GM12878 (cell line): ENCODE data around the gene MEGF6. TPM values are rescaled to one million over a fixed set of nuclear protein-coding genes. Genes with fewer than 3 reads are reported as not detected.
A peak's percentile ranks its signal among the peaks of the same experiment; 100 is the strongest.

Experiments used
- ATAC-seq: fragments of 200-7000 bp; cut with Tn5 transposase; 3 replicates; pipeline ENCODE4 v1.9.1; 2020; ENCODE audit warnings: mild to moderate bottlenecking, moderate library complexity
- BruUV-seq: library from RNA; stranded (reverse); fragments of 400-500 nt; replicated peaks from 2 replicates; lab custom pipeline; 2021; lab: Mats Ljungman, UMichigan
- CTCF ChIA-PET: fragments of 300-600 bp; sonication (Branson Sonifier 250); formaldehyde crosslinking; extraction: SDS; loops from one replicate; lab custom pipeline; 2021; ENCODE audit warnings: inconsistent platforms; lab: Yijun Ruan, JAX
- POLR2A ChIA-PET: fragments of 350-600 bp; formaldehyde crosslinking; extraction: SDS; loops from one replicate; lab custom pipeline; 2021; ENCODE audit warnings: inconsistent platforms; lab: Charles Lee
- RAD21 ChIA-PET: fragments of 300-600 bp; sonication (Branson Sonifier 250); formaldehyde crosslinking; loops from one replicate; lab custom pipeline; 2023; ENCODE audit warnings: antibody characterized with exemption; ENCODE audit not compliant: unreplicated experiment; lab: Charles Lee
- SMC1A ChIA-PET: fragments of 300-600 bp; sonication (Branson Sonifier 250); formaldehyde crosslinking; loops from one replicate; lab custom pipeline; 2023; ENCODE audit not compliant: unreplicated experiment, uncharacterized antibody; lab: Charles Lee
- DNase-seq: peaks from one replicate; pipeline ENCODE4 v3.0.0-alpha.2; 2011; ENCODE audit warnings: low read depth, low spot score
- FAIRE-seq: peaks from 3 replicates; lab custom pipeline; 2011; peaks lifted over from hg19 to GRCh38; lab: Jason Lieb, UNC
- H2AFZ ChIP-seq: 2 replicates; pipeline ENCODE4 v1.6.0; 2011; ENCODE audit warnings: low read depth, low read length, control low read depth; ENCODE audit not compliant: control insufficient read depth
- H3K27ac ChIP-seq: 2 replicates; pipeline ENCODE4 v1.5.1; 2011; ENCODE audit warnings: control low read depth; ENCODE audit not compliant: control insufficient read depth, insufficient read depth
- H3K27me3 ChIP-seq, 2 experiments: replicated peaks in 1 of 2; 2 replicates each; pipeline versions ENCODE4 v1.6.0 to v1.6.1; 2011; ENCODE audit warnings: low read length in 1 of 2; ENCODE audit not compliant: control insufficient read depth in 2 of 2, insufficient read depth in 2 of 2
- H3K36me3 ChIP-seq, 2 experiments: 2 replicates each; pipeline ENCODE4 v1.5.1; 2011; ENCODE audit warnings: low read length in 1 of 2; ENCODE audit not compliant: control insufficient read depth in 2 of 2, insufficient read depth in 2 of 2
- H3K4me1 ChIP-seq: 2 replicates; pipeline ENCODE4 v1.6.1; 2011; ENCODE audit warnings: mild to moderate bottlenecking, low read length, moderate library complexity, mixed read lengths; ENCODE audit not compliant: control insufficient read depth, insufficient read depth
- H3K4me2 ChIP-seq: 2 replicates; pipeline ENCODE4 v1.6.0; 2011; ENCODE audit warnings: control low read depth; ENCODE audit not compliant: control insufficient read depth, insufficient read depth
- H3K4me3 ChIP-seq: fragments of 200-600 bp; sonication (generic); 2 replicates; pipeline ENCODE4 v1.5.1; 2016
- H3K79me2 ChIP-seq: 2 replicates; pipeline ENCODE4 v1.6.0; 2011; ENCODE audit warnings: low read length; ENCODE audit not compliant: control insufficient read depth, insufficient read depth
- H3K9ac ChIP-seq: 2 replicates; pipeline ENCODE4 v1.8.0; 2011; ENCODE audit warnings: low read length, control low read depth, mixed read lengths; ENCODE audit not compliant: control insufficient read depth, insufficient read depth
- H3K9me3 ChIP-seq: replicated peaks from 3 replicates; pipeline ENCODE4 v1.5.1; 2011; ENCODE audit warnings: mild to moderate bottlenecking, low read length; ENCODE audit not compliant: control insufficient read depth, insufficient read depth
- H4K20me1 ChIP-seq: 2 replicates; pipeline ENCODE4 v1.6.0; 2011; ENCODE audit not compliant: control insufficient read depth, insufficient read depth
- CBFB ChIP-seq: IDR thresholded peaks from 2 replicates; pipeline ENCODE4 v1.6.1; 2016; ENCODE audit warnings: antibody characterized with exemption, low read depth
- EGR1 ChIP-seq, 2 experiments: IDR thresholded peaks; 1 replicate in 1 of 2; 2 replicates in 1 of 2; pipeline ENCODE4 v1.6.1; 2011 to 2012; ENCODE audit warnings: low read depth in 2 of 2, low read length in 2 of 2, borderline replicate concordance in 1 of 2, mild to moderate bottlenecking in 1 of 2, moderate library complexity in 1 of 2
- NR2F1 ChIP-seq: fragments of 450-650 bp; conservative IDR thresholded peaks from 2 replicates; pipeline ENCODE4 v1.6.1; 2017; ENCODE audit warnings: mild to moderate bottlenecking
- SUZ12 ChIP-seq: fragments of 200-600 bp; sonication (generic); IDR thresholded peaks from one replicate; pipeline ENCODE4 v1.6.1; 2018; ENCODE audit warnings: antibody characterized with exemption, mild to moderate bottlenecking; ENCODE audit not compliant: unreplicated experiment
- YBX1 ChIP-seq: fragments of 450-650 bp; IDR thresholded peaks from 2 replicates; pipeline ENCODE4 v1.6.1; 2016; ENCODE audit warnings: antibody characterized with exemption
- ZNF24 ChIP-seq: fragments of 450-650 bp; IDR thresholded peaks from 2 replicates; pipeline ENCODE4 v1.6.1; 2017; ENCODE audit warnings: antibody characterized with exemption, mild to moderate bottlenecking
- ZNF384 ChIP-seq: IDR thresholded peaks from 2 replicates; pipeline ENCODE4 v1.6.1; 2012; ENCODE audit warnings: low read depth, mild to moderate bottlenecking, low read length, improper control_type of control experiment, borderline replicate concordance
- WGBS: methylation state at CpG from one replicate; pipeline ENCODE4 v1.1.6; 2016; ENCODE audit warnings: low lambda C conversion rate; ENCODE audit not compliant: insufficient replicate concordance, insufficient coverage; ENCODE audit errors: missing lambda C conversion rate; 5-methylcytosine and 5-hydroxymethylcytosine counted together
- in situ Hi-C: fragments of 300-500 bp; cut with MboI; formaldehyde crosslinking; loops from 9 replicates; pipeline ENCODE4 v1.14.3; 2018; ENCODE audit warnings: mixed read lengths
- intact Hi-C: fragments of 100-400 bp; cut with micrococcal nuclease; formaldehyde crosslinking; loops from one replicate; pipeline ENCODE4 v1.14.2; 2022; ENCODE audit not compliant: unreplicated experiment
- polyA plus RNA-seq, 11 experiments: library from polyadenylated mRNA; depleted of rRNA in 4 of 11; unstranded in 6 of 11; stranded (reverse) in 5 of 11; fragments of >200 nt; fragmentation: Nextera tagmentation in 4 of 11; fragmentation: Illumina TruSeq in 1 of 11; extraction: Ambion mirVana in 4 of 11; extraction: Trizol in 1 of 11; gene quantifications; 1 replicate in 1 of 11; 2 replicates in 10 of 11; pipeline versions ENCODE4 v1.2.1 to v1.2.3, GENCODE V29; 2011 to 2016; ENCODE audit warnings: inconsistent platforms in 2 of 11, missing spikeins in 2 of 11, low read depth in 1 of 11
- total RNA-seq, 4 experiments: library from RNA; depleted of rRNA in 3 of 4; stranded (reverse); fragments of >200 nt in 3 of 4; fragmentation: Illumina TruSeq in 1 of 4; extraction: Trizol in 1 of 4; gene quantifications; 2 replicates each; pipeline versions ENCODE4 v1.2.1 to v1.2.3, GENCODE V29; 2013 to 2021
- TF ChIP-seq, protein P1 (sequence below): fragments of 450-650 bp; formaldehyde crosslinking; IDR thresholded peaks from 2 replicates; pipeline ENCODE4 v1.4.0; 2022; ENCODE audit warnings: mild to moderate bottlenecking, moderate library complexity

The MEGF6 gene
- total and polyA plus RNA-seq, 10 of the 15 experiments (the other 5 are each of a cell fraction or from before 2014, with no cell fraction given) = 0.03 to 0.41 TPM; not detected in 8

DNA sequence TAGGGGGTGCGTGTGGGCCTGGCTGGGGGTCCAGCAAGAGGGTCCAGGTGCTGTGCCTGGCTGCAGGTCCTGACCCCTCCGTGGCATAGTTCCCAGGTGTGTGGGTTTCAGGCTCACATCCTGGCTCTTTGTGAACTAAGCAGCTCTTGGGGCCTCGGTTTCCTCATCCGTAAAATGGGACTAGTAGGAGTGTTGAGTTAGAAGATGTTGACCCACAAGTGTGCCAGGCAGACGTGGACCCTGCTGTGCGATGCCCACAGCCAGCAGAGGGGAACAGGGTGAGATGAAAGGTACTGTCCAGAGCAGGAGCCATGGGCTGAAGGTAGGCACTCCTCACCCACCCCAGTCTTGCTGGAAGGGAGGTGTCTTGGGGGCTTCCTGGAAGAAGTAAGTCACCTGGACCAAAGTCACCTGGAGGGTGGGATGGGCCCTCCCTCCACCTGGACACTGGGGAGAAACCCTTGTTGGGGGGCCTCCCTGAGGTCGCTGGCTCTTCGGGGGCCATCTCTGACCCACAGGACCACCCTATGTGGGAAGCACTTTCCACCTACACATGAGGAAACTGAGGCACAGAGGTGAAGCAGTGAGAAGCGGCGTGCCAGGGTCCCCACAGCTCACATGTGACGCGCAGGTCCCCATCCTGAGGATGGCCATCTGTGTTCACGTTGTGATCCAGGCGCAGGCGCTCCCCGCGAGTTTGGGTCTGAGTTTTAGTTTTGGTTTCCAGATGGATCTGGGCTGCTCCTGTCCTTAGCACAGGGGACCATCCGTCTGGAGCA is 155.4 kb downstream of the MEGF6 start (continued):
- TF ChIP-seq, protein P1, sequence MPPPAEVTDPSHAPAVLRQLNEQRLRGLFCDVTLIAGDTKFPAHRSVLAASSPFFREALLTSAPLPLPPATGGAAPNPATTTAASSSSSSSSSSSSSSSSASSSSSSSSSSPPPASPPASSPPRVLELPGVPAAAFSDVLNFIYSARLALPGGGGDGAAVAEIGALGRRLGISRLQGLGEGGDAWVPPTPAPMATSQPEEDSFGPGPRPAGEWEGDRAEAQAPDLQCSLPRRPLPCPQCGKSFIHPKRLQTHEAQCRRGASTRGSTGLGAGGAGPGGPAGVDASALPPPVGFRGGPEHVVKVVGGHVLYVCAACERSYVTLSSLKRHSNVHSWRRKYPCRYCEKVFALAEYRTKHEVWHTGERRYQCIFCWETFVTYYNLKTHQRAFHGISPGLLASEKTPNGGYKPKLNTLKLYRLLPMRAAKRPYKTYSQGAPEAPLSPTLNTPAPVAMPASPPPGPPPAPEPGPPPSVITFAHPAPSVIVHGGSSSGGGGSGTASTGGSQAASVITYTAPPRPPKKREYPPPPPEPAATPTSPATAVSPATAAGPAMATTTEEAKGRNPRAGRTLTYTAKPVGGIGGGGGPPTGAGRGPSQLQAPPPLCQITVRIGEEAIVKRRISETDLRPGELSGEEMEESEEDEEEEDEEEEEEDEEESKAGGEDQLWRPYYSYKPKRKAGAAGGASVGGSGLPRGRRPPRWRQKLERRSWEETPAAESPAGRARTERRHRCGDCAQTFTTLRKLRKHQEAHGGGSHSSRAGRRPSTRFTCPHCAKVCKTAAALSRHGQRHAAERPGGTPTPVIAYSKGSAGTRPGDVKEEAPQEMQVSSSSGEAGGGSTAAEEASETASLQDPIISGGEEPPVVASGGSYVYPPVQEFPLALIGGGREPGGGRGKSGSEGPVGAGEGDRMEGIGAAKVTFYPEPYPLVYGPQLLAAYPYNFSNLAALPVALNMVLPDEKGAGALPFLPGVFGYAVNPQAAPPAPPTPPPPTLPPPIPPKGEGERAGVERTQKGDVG = no peak
- TF ChIP-seq YBX1 (no peak), ZNF384 (no peak), ZNF24 (no peak), NR2F1 (no peak), EGR1 (IDR thresholded peaks at IDR 0.05; ENCODE audit: borderline replicate concordance in 1 of 2, low read depth in 2 of 2, low read length in 2 of 2) (no peak)

DNA sequence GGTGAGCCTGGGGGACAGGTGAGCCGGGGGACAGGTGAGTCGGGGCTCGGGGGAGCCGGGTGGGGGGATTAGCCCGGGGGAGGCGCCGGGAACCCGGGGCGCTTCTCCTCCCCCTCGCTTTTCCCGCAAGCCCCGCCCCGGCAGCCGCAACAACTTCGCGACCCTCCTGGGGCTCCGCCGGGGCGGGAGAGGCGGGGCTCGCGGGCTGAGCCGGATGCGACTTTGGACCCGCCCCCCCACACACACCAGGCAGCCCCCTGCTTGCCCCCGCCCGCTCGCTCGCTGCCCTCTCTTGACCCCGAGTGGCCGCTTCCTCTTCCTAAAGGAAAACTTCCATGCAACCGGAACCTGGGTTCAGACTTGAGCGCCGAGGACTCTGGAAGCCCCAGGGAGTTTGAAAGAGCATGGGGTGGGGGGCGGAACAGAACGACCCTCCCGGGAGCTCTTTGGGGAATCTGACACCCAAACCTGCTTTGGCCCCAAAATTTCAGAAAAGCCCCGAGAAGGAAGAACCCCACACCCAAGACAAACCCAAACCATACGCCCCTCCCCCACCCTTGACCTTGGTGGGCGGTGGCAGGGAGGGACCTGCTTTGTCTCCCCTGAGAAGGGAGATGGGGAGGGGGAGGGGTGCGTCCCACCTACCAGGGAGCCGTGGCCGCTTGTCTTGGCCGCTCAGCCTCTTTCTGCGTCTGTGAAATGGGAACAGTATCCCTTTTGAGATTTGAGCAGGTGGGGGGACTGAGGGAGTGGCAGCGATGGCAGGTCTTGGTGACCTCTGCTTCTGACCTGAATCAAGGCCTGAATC is 156.3 kb downstream of the MEGF6 start:
- Histone ChIP-seq H2AFZ (no peak overlapping the region), H3K36me3 (no peaks in the 10 kb centered on the region), H3K27ac (no peak overlapping the region), H3K27me3 (no peaks in the 10 kb centered on the region; a peak in 1 of 4 replicates), H3K79me2 (no peaks in the 10 kb centered on the region), H3K9me3 (no peaks in the 10 kb centered on the region), H3K4me1 (no peaks in the 10 kb centered on the region), H3K9ac (no peak overlapping the region), H3K4me2 (no peak overlapping the region), H3K4me3 (no peak overlapping the region), H4K20me1 (no peaks in the 10 kb centered on the region)
- RAD21 ChIA-PET = no interaction called here
- intact Hi-C loops (no loop called here), in situ Hi-C loops (loop anchor here (5.0 kb wide), 1 partner anchor 162 kb away; no protein-coding TSS in a partner anchor)
- POLR2A ChIA-PET = no interaction called here
- FAIRE-seq (no peak), ATAC-seq (no peak), DNase-seq (no peak)
- SMC1A ChIA-PET = no interaction called here
- TF ChIP-seq SUZ12 = peak; percentile 50
- no peak for TF ChIP-seq CBFB
- CTCF ChIA-PET = no interaction called here
- no TSS peak for BruUV-seq
- WGBS = 27% methylated on average over 31 of the region's 46 CpGs
